Astrocyte of the spinal cord (primary cell): ENCODE results near the gene CELSR2.
A peak's percentile ranks its signal among the peaks of the same experiment; 100 is the strongest.
"Not testable (repeated sequence)": the region's sequence is repeated elsewhere in the genome, so short reads cannot be mapped to it uniquely, and the experiment has no call there.

Experiments used
- DNase-seq: peaks from one replicate; pipeline ENCODE4 v3.0.0; 2011; ENCODE audit warnings: low read depth, low spot score
- H3K4me3 ChIP-seq: 2 replicates; pipeline ENCODE4 v1.5.1; 2011; ENCODE audit warnings: low read depth, mild to moderate bottlenecking, low read length, moderate library complexity
- in situ Hi-C: cut with HindIII; loops from 2 replicates; pipeline ENCODE4 v1.10.0; 2017; ENCODE audit warnings: low sequenced_read_pairs
- TF ChIP-seq, protein P1 (sequence below): IDR thresholded peaks from 2 replicates; pipeline ENCODE4 v1.5.1; 2012; ENCODE audit warnings: low read depth, mild to moderate bottlenecking, low read length, inconsistent platforms

Gene CELSR2

GRCh38 chr1:109296782-109297181 is 47.4 kb downstream of the CELSR2 start:
- in situ Hi-C loops: no loop called here
- H3K4me3 ChIP-seq: no peak overlapping the region
- no peak for DNase-seq
- TF ChIP-seq, protein P1, sequence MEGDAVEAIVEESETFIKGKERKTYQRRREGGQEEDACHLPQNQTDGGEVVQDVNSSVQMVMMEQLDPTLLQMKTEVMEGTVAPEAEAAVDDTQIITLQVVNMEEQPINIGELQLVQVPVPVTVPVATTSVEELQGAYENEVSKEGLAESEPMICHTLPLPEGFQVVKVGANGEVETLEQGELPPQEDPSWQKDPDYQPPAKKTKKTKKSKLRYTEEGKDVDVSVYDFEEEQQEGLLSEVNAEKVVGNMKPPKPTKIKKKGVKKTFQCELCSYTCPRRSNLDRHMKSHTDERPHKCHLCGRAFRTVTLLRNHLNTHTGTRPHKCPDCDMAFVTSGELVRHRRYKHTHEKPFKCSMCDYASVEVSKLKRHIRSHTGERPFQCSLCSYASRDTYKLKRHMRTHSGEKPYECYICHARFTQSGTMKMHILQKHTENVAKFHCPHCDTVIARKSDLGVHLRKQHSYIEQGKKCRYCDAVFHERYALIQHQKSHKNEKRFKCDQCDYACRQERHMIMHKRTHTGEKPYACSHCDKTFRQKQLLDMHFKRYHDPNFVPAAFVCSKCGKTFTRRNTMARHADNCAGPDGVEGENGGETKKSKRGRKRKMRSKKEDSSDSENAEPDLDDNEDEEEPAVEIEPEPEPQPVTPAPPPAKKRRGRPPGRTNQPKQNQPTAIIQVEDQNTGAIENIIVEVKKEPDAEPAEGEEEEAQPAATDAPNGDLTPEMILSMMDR: no peak

DNA sequence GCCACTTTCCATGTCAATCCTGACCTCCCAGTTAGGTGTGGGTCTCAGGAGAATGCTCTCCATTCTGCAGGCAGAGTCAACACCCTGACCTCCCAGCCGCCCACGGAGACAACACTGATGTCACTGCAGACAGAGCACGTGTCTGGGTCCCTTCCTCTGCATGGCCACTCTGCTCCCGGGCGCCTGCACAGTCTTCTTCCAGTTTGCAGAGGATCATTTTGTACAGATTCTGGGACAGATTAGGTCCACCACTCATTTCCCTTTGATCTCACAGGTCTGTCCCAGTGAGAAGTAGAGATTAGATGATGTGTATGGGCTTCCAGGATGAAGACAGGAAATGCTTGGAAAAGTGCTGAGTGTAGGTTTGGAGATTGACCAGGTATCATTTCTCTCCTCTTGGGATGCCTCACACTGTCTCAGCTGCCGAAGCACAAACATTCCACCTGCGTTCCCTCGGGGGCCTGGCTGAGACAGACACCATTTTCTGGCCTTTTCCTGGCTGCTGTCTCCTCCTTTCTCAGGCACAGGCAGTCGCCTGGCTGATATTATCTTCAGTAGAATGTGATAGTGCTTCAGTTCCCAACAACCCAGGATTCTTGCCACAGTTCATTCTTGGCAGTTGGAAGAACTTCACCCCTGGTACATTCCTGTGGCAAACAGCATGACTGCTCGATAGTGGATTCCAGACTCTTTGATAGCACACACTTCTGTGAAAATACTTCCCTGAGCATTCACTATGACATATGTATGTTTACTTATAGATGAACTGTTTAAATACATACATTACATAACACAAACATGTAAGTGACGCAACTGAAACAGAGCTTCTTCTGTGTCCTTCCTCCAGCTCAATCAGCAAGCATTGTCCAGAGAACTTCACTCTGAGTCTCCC is 49.6 kb downstream of the CELSR2 start:
- TF ChIP-seq, protein P1: no peak
- DNase-seq: peak; percentile 93
- no peak overlapping the region for H3K4me3 ChIP-seq
- in situ Hi-C loops: no loop called here

DNA sequence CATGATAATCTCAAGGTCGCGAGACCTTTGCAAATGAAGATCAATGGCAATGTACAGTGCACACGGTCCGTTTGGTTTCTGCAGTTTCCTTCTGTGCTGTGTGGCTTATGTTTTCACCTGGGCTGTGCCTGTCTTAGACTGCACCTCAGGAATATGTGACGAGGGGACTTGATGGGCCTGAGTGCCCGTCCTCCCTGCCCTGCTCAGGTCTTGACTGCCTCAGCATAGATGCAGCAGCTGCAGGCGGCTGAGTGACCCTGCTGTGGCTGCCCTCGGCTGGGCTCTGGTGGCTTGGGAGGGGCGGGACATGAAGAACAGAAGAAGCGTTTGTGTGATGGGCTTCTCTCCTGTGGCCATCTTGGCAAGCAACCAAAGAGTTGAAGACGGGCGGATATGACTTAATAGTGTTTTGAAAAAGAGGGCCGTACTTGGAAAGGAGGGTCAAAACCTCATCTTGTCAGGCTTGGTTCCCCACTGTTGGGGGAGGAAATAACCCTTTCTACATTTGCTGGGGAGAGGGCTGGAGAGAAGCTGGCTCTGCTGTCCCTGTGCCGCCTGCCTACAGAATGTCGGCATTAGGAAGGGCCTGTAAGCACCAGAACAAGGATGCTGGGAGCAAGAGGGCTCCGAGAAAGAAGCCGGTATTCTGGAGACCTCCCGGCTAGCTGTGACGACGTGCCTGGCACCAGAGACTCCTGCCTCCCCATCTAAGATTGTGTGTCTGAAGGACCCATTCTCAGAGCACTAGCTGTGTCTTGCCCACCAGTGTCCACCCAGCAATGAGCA is 50.4 kb downstream of the CELSR2 start:
- DNase-seq: peak; percentile 87
- TF ChIP-seq, protein P1: no peak
- no peak overlapping the region for H3K4me3 ChIP-seq
- in situ Hi-C loops: no loop called here

GRCh38 chr1:109300650-109301151 is 51.4 kb downstream of the CELSR2 start:
- in situ Hi-C loops: no loop called here
- no peak for DNase-seq
- no peak overlapping the region for H3K4me3 ChIP-seq
- TF ChIP-seq, protein P1: no peak

DNA sequence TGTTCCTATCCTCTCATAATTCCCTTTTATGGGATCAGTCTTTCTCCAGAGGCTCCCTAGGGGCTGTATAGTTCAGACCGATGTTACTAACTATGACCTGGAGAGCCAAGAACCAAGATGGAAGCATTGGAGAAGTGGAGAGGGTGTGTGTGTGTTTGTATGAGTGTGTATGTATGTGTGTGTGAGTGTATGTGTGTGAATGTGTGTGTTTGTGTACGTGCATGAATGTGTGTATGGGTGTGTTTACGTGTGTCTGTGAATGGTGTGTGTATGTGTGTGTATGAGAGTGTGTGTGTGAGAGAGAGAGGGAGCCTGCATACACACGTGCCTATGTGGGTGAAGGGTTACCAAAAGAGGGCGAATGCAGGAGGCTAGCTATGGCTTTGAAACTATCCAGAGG is 52.5 kb downstream of the CELSR2 start:
- in situ Hi-C loops: no loop called here
- TF ChIP-seq, protein P1: no peak
- H3K4me3 ChIP-seq: no peak overlapping the region
- DNase-seq: no peak

GRCh38 chr1:109304226-109304920 is 55.0 kb downstream of the CELSR2 start:
- no peak overlapping the region for H3K4me3 ChIP-seq
- TF ChIP-seq, protein P1: no peak
- DNase-seq: no peak
- in situ Hi-C loops: no loop called here

DNA sequence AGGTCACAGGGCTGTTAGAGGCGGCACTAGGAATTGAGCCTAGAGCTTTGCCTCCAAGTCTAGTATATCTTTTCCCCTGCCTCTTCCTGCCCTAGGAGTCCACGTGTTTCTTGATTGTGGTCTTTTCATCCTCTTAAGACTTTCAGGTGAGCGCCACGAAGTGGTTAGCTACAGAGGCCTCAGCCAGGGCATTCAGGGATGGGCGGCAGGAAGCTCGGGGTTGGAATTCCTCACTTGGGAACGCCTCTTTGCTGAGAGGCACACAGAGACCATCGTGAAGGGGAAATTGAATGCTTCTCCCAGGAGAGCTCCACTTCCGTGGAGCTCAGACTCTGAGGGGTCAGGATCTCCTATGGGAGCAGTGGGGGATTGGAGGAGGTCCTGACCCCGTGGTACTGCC is 56.7 kb downstream of the CELSR2 start:
- DNase-seq, in situ Hi-C loops, H3K4me3 ChIP-seq: not testable (repeated sequence)
